Adrenal gland (tissue), 12 donors: Measurements from ENCODE around the gene MPPED1. TPM values are rescaled to one million over a fixed set of nuclear protein-coding genes. Genes with fewer than 3 reads are reported as not detected.

Experiments used
- DNase-seq, 7 donors: peaks; one replicate each; pipeline ENCODE4 v3.0.0-alpha.2; 2019 to 2020
- H3K27ac ChIP-seq, 5 donors: fragments of 200-600 bp; sonication (generic) in 4 of 5; 1 replicate in 3 of 5; 2 replicates in 2 of 5; pipeline versions ENCODE4 v1.5.1 to v1.8.0; 2016 to 2020; ENCODE audit warnings: mild to moderate bottlenecking in 1 of 5
- H3K27me3 ChIP-seq: fragments of 200-600 bp; 2 replicates; pipeline ENCODE4 v1.8.0; 2021
- H3K36me3 ChIP-seq, 2 donors: fragments of 200-600 bp; replicated peaks in 1 of 2; 1 replicate in 1 of 2; 2 replicates in 1 of 2; pipeline versions ENCODE4 v1.5.1 to v1.8.0; 2018 to 2022
- H3K4me1 ChIP-seq, 2 donors: fragments of 200-600 bp; replicated peaks in 1 of 2; 1 replicate in 1 of 2; 2 replicates in 1 of 2; pipeline versions ENCODE4 v1.5.1 to v1.8.0; 2018 to 2021
- H3K4me3 ChIP-seq, 4 donors: fragments of 200-600 bp; sonication (generic) in 3 of 4; one replicate each; pipeline ENCODE4 v1.5.1; 2016 to 2018
- H3K9me3 ChIP-seq, 3 donors: fragments of 200-600 bp; sonication (generic) in 1 of 3; replicated peaks in 1 of 3; 1 replicate in 2 of 3; 2 replicates in 1 of 3; pipeline versions ENCODE4 v1.5.1 to v1.8.0; 2016 to 2021
- CTCF ChIP-seq, 6 experiments: fragments of 450-650 bp in 4 of 6; fragments of 200-600 bp in 2 of 6; sonication (generic) in 1 of 6; IDR thresholded peaks; 1 replicate in 5 of 6; 2 replicates in 1 of 6; pipeline versions ENCODE4 v1.5.1 to v1.8.0; 2016 to 2021; ENCODE audit warnings: antibody characterized with exemption in 6 of 6, mild to moderate bottlenecking in 2 of 6, moderate library complexity in 1 of 6
- POLR2A ChIP-seq, 2 donors: fragments of 450-650 bp; IDR thresholded peaks; one replicate each; pipeline ENCODE4 v1.6.1; 2017; ENCODE audit warnings: antibody characterized with exemption in 2 of 2, mild to moderate bottlenecking in 2 of 2, moderate library complexity in 1 of 2
- WGBS, 4 donors: extraction: QIAGEN DNeasy Blood & Tissue Kit in 2 of 4; methylation state at CpG; one replicate each; pipeline versions ENCODE4 v1.1.5 to v1.1.7; 2013 to 2017; 5-methylcytosine and 5-hydroxymethylcytosine counted together
- intact Hi-C, 2 donors: fragments of 100-400 bp; cut with DNase I; formaldehyde crosslinking; loops; one replicate each; pipeline versions ENCODE4 v1.14.1 to v1.15.0; 2022 to 2023
- polyA plus RNA-seq, 3 donors: library from polyadenylated mRNA; stranded (reverse); fragments of 200-250 nt in 2 of 3; fragments of 350-450 nt in 1 of 3; fragmentation: Illumina TruSeq in 1 of 3; extraction: RNeasy Lipid Tissue Mini Kit (QIAGEN cat#74804) in 1 of 3; gene quantifications; one replicate each; pipeline ENCODE4 v1.2.3, GENCODE V29; 2013 to 2014
- total RNA-seq, 9 donors: library from RNA; depleted of rRNA in 4 of 9; stranded (reverse); fragments of >200 nt in 4 of 9; fragments of 120-200 nt in 1 of 9; fragmentation: NEBNext Ultra II Directional in 1 of 9; extraction: Animal tissue kit (Norgen Biotek cat#: 25700) in 1 of 9; gene quantifications; one replicate each; pipeline versions ENCODE4 v1.1.0 to v1.2.4, GENCODE V29; 2013 to 2023
- donor health status: healthy with polysubstance abuse.
- donor health status: Bipolar disorder and iron deficiency.
- donor health status: DM: yes; HTN: yes; CAD: no.
- donor health status: DM: no; HTN: no; CAD: no.
- donor health status: DM: no; HTN: no; CAD: no.
- donor health status: DM: yes; HTN: yes; CAD: no.

Gene MPPED1
- total and polyA plus RNA-seq, 12 donors = 0.07 to 0.44 (median 0.11) TPM; not detected in 8

DNA sequence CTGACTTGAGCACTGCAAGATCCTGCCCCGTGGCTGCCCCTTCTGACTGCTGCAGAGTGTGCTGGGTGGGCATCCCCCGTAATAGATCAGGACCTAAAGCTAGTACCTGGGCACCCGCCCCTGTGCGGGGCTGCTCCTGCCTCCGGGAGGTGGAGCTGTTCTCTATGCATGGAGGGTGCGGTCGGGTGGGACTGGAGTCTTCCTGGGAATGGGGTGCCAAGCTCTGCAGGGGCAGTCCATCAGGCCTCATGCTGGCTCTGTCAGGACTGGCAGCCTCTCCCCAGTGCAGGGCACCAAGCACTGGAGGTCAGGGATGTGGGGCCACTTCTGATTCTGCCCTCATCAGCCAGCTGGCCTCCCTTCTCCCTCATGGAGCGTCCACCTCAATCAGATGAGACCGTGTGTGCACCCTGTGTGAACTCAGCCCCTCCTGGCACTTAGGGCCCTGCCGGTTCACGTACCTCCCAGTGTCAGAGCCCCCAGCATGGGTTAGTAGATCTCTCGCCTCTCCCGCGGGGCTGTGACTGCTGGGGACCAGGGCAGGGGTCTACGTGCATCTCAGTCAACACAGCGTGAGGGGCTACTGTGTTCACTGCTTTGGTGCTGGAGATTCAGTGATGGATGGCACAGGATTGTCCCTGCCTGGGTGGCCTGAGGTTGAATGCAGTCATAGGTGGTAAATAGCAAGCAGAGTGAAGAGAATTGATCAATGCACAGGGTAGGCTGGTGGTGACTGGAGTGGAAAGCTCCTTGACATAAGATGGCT, 30.8 kb downstream of the MPPED1 start:
- no peak overlapping the region for H3K27ac ChIP-seq
- no peaks in the 10 kb centered on the region for H3K36me3 ChIP-seq
- 78 to 82% (median 81%) methylated on average over 12 to 16 of the region's 16 CpGs for WGBS, 4 donors
- no peak for DNase-seq
- H3K9me3 ChIP-seq = no peaks in the 10 kb centered on the region
- TF ChIP-seq POLR2A (IDR thresholded peaks at IDR 0.05) (no peak), CTCF (IDR thresholded peaks at IDR 0.05) (no peak)
- no peaks in the 10 kb centered on the region for H3K27me3 ChIP-seq
- H3K4me3 ChIP-seq = no peak overlapping the region
- no peaks in the 10 kb centered on the region for H3K4me1 ChIP-seq
- intact Hi-C loops = no loop called here

- WGBS, 4 donors = 67 to 74% (median 70%) methylated on average over 6 of the region's 6 CpGs
- H3K36me3 ChIP-seq = no peaks in the 10 kb centered on the region
- DNase-seq = no peak
- no peaks in the 10 kb centered on the region for H3K9me3 ChIP-seq
- intact Hi-C loops = no loop called here
- TF ChIP-seq CTCF (IDR thresholded peaks at IDR 0.05) (no peak), POLR2A (IDR thresholded peaks at IDR 0.05) (no peak)
- H3K4me3 ChIP-seq = no peak overlapping the region
- H3K4me1 ChIP-seq = no peaks in the 10 kb centered on the region
- no peaks in the 10 kb centered on the region for H3K27me3 ChIP-seq
- no peak overlapping the region for H3K27ac ChIP-seq
Measured at GRCh38 chr22:43443152-43443471, 31.3 kb downstream of the MPPED1 start.

- intact Hi-C loops = no loop called here
- Histone ChIP-seq H3K4me1 (no peaks in the 10 kb centered on the region), H3K9me3 (no peaks in the 10 kb centered on the region), H3K4me3 (no peak overlapping the region), H3K36me3 (no peaks in the 10 kb centered on the region), H3K27ac (no peak overlapping the region), H3K27me3 (no peaks in the 10 kb centered on the region)
- WGBS, 4 donors = 75 to 79% (median 78%) methylated on average over 9 to 10 of the region's 10 CpGs
- no peak for TF ChIP-seq CTCF (IDR thresholded peaks at IDR 0.05)
- TF ChIP-seq POLR2A (IDR thresholded peaks at IDR 0.05) = no peak
- DNase-seq = no peak
Measured at GRCh38 chr22:43446037-43446803, 34.4 kb downstream of the MPPED1 start.

DNA sequence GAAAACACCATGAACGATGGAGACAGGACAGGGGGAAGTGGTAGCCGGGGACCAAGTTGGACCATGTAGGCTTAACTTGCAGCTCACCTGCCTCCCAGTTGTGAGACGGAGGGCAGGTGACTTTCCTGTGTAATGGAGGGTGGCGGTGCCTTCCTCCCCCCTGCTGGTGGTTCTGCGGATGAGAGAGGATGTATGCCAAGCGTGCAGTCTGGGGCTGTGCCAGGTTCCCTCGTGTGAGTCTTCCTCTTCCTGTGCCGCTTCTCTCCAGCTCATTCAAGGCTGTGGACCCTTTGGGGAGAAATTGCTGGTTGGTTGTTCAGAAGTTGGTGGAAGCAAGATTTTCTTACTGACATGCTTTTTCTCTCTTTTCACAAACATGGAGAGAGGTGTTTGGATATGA, 35.1 kb downstream of the MPPED1 start:
- Histone ChIP-seq H3K36me3 (no peaks in the 10 kb centered on the region), H3K4me1 (no peaks in the 10 kb centered on the region), H3K27me3 (no peaks in the 10 kb centered on the region), H3K9me3 (no peaks in the 10 kb centered on the region), H3K4me3 (no peak overlapping the region), H3K27ac (no peak overlapping the region)
- no peak for DNase-seq
- intact Hi-C loops = no loop called here
- WGBS, 4 donors = 17 to 45% (median 34%) methylated on average over 8 of the region's 8 CpGs
- TF ChIP-seq CTCF (IDR thresholded peaks at IDR 0.05) (no peak), POLR2A (IDR thresholded peaks at IDR 0.05) (no peak)
